HG02938 (cell line): ENCODE data around the gene LTB.
"Not testable (repeated sequence)": the region's sequence is repeated elsewhere in the genome, so short reads cannot be mapped to it uniquely, and the experiment has no call there.

Experiments used
- ATAC-seq: cut with Tn5 transposase; IDR thresholded peaks from one replicate; pipeline ENCODE4 v1.9.1; 2021; ENCODE audit warnings: mild to moderate bottlenecking, moderate library complexity; ENCODE audit not compliant: unreplicated experiment

Gene LTB

DNA sequence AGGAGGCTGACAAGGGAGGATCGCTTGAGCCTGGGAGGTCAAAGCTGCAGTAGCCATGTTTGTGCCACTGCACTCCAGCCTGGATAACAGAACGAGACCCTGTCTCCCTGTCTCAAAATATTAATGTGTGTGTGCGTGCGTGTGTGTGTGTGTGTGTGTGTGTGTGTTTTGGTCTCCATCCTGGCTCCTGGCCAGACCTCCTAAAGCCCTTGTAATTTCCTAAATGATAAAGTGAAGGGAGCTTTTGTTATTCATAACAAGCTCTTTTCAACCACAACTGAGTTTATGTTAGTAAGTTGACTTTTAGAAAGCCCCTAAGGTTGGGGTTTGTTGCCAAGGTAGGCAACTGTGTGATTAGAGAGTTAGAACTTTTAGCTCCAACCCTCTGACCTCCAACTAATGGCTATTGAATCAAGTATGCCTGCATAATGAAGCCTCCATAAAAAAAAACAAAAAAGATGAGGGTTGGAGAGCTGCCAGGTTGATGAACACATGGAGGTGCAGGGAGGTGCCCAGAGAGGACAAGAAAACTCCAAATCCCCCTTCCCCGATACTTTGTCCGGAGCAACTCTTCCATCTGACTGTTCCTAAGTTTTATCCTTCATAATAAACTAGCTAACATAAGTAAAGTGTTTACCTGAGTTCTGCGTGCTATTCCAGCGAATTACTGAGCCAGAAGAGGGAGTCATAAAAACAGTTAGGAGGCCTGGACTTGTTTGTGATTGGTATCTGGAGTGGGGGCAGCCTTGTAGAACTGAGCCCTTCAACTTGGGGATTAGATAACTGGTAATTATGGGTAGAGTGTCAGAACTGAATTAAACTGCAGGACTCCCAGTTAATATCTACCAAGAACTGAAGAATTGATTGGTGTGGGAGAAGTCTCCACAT is 27.5 kb upstream of the LTB start:
- no peak for ATAC-seq

DNA sequence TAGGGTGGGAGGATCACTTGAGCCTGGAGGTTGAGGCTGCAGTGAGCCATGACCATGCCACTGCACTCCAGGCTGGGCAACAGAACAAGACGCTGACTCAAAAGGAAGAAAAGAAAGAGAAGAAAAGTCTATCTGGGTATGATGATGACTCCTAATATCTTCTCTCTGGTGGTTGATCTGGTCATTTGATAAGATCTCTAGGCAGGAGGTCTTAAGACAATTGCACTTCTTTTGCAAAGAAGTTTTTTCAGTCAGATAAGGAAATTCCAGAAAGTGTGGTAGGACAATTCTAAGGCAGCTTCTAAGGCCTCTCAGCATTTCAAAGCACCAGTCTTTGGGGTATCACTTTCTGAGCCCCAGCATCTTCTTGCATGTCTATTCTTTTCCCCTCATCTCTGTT is 25.1 kb upstream of the LTB start:
- no peak for ATAC-seq

DNA sequence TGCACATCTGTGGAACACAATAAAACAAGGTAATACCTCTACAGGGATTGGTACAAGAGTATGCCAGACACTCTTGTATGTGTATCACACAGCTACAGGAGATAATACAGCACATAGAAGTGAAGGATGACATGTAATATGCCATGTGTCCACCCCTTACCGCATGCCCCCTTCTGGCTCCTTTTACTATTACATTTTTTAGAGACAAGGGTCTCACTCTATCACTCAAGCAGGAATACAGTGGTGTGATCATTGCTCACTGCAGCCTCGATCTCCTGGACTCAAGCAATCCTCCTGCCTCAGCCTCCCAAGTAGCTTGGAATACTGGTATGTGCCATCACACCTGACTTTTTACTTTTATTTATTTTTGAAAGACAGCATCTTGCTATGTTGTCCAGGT is 14.8 kb upstream of the LTB start:
- ATAC-seq: no peak

DNA sequence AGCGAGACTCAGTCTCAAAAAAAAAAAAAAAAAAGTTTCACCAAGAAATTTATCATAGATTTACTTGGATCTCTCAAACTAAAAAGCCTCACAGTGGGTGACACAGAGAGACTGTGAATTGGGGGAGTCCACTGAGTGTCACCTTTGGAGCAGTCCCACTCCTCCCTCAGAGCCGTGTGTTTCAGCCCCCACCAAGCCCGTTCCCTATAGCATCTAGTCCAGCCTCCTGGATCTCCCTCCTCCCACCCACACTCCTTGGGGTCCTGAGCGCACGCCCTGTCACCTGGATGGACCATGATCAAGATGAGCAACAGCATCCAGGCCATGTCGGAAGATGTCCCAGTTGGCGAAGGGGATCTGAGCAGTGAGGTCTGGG is 10.2 kb upstream of the LTB start:
- no peak for ATAC-seq

DNA sequence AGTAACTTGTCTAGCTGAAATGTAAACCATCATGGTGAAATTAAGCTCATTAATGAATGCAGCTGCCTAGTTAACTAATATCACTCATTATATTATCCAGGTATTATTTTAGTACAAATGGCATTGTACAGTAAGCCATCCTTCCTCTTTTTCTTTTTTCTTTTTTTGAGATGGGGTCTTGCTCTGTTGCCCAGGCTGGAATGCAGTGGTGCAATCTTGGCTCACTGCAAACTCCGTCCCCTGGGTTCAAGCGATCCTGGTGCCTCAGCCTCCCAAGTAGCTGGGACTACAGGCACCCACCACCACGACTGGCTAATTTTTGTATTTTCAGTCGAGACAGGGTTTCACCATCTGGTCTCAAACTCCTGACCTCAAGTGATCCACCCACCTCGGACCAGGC is 8.5 kb upstream of the LTB start:
- ATAC-seq: not testable (repeated sequence)

- no peak for ATAC-seq
Measured at GRCh38 chr6:31588871-31589650, 6.8 kb upstream of the LTB start.

- no peak for ATAC-seq
Measured at GRCh38 chr6:31587791-31588777, 5.9 kb upstream of the LTB start.

- no peak for ATAC-seq
Measured at GRCh38 chr6:31586599-31587281, 4.5 kb upstream of the LTB start.

- no peak for ATAC-seq
Measured at GRCh38 chr6:31586008-31586407, 3.8 kb upstream of the LTB start, which contains the start of gene LST1. Gene LST1 (plus strand): TSS chr6:31586277. CDS start chr6:31587300, 1,023 bp downstream.

- no peak for ATAC-seq
Measured at GRCh38 chr6:31585491-31585890, 3.3 kb upstream of the LTB start.

DNA sequence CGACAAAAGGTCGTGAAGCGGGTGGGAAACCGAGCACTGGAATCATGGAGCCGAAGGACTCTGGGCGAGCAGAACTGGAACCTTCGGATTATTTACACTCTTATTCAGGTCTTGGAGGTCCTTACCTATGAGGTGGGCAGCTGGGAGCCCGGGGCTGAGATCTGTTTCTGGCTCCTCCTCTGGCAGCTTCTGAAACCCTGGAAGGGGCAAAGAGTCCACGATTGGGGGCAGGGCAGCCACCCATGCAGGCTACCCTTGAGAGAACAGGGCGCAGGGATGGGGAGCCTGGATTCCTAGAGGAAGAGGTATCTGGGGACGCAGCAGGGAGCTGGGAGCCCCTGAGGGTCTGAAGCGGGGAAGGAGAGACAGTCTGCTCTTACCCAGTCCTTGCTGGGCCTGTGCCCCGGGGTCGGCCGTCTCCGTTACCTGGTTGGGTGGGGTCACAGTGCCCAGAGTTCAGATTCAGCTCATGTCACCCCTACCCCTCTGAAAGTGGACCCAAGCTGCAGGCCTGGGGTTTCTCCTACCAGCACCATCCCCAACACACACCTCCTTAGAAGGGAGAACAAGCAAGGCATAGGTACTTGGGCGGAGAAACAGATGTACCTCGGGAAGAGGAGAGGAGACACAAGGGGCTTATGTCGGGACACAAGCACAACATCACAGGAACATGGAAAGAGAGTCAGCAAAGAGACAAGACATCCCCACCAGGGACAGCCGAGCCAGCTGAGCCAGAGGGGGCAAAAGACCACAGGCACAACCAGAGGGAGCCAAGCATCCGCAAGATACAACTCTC is 592 bp downstream of the LTB start:
- no peak for ATAC-seq

DNA sequence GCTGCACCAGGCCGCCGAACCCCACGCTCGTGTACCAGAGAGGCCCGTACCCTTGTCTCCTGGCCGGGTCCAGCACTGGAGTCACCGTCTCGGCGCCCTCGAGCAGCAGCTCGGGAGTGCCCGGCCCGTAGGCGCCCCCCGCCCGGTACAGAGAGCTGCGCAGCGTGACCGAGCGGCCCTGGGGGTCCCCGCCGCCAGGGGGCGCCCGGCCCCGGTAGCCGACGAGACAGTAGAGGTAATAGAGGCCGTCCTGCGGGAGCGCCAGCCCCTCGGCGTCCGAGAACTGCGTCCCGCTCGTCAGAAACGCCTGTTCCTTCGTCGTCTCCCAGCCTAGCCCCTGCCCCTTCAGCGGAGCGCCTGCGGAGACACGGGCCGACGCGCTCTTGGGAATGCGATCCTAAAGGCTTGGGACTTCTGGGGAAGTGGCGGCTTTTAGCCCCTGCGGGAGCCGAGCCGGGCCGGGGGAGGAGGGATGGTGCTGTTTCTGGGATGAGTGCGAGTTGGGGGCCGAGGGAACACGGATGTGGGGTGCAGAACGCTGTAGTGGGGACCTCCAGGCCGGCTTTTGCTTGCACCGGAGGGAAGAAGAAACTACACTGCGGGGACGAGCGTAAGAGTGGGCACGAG is 1.3 kb downstream of the LTB start:
- ATAC-seq: no peak

- no peak for ATAC-seq
Measured at GRCh38 chr6:31580438-31580740, 1.8 kb downstream of the LTB start.

GRCh38 chr6:31579546-31580437 is 2.4 kb downstream of the LTB start:
- ATAC-seq: no peak

DNA sequence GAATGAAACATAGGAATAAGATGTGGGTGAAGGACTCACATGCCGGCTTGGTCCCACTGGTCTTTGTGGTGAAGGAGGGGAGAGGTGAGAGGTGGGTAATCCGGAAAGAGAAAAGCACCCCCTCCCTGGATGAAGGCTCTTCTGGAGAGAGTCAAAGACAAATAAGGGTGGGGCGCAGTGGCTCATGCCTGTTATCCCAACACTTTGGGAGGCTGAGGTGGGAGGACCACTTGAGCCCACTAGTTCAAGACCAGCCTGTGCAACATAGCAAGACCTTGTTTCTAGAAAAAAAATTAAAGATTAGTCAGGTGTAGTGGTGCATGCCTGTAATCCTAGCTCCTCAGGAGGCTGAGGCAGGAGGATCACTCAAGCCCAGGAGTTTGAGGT is 3.1 kb downstream of the LTB start:
- ATAC-seq: no peak

DNA sequence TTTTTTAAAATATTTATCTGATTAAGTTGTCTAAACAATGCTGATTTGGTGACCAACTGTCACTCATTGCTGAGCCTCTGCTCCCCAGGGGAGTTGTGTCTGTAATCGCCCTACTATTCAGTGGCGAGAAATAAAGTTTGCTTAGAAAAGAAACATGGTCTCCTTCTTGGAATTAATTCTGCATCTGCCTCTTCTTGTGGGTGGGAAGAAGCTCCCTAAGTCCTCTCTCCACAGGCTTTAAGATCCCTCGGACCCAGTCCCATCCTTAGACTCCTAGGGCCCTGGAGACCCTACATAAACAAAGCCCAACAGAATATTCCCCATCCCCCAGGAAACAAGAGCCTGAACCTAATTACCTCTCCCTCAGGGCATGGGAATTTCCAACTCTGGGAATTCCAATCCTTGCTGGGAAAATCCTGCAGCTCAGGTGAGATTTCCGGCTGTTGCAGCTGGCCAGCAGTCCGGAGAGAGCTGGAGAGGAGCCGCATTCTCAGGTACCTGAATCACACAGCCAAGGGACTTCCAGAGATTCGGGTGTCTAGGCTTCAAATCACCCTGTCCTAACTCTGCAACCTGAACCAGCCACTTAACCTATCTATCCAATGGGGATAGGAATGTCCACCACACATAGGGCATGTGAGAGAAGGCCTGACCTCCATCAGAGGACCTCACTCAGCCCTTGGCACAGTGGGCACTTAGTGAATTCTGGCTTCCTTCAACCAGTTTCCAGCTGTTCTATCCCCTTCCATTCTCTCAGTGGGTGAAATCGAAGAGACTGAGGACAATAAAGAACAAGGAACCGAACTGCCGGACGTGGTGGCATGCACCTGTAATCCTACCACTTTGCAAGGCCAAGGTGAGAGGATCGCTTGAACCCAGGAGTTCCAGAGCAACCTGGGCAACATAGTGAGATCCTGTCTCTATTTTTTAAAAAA is 3.8 kb downstream of the LTB start:
- ATAC-seq: no peak

DNA sequence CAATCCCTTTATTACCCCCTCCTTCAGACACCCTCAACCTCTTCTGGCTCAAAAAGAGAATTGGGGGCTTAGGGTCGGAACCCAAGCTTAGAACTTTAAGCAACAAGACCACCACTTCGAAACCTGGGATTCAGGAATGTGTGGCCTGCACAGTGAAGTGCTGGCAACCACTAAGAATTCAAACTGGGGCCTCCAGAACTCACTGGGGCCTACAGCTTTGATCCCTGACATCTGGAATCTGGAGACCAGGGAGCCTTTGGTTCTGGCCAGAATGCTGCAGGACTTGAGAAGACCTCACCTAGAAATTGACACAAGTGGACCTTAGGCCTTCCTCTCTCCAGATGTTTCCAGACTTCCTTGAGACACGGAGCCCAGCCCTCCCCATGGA is 4.7 kb downstream of the LTB start:
- no peak for ATAC-seq
